Measurements from ENCODE around the gene ZC3H18.
A peak's percentile ranks its signal among the peaks of the same experiment; 100 is the strongest.

Gene ZC3H18

DNA sequence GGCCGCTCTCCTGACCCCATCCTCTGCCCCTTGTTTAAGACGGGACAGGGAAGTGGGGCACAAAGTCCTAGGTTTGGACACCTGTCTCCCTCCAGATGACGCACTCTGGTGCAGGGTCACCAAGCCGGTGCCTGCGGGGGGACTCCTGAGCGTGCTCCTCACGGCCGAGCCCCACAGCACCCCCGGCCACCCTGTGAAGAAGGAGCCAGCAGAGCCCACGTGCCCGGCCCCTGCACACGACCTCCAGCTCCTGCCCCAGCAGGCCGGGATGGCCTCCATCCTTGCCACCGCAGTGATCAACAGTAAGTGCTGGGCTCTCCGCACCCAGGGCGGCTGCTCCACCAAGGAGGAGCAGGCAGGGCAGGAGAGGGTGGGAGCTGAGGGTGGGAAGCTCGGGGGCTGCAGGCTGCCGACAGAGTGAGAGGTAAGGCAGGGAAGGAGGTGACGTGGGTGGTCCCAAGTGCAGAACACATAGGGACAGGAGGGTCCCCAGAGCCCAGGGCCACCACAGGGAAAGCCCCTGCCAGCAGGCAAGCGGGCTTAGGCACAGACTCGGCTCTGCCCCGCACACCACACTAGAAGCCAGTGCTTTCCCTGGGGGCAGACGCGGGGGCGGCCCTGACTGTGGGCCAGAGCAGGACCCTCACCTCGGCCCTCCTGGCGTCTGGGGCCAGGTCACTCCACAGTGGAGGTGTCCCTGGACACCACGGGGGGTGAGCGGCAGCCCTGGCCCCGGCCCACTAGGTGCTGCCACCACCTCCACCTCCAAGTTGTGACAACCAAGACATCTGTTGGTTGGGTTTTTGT, 42.1 kb upstream of the ZC3H18 start:
- peaks cover 11% of the 10 kb centered on the region for H3K79me1 ChIP-seq (ENCODE audit: low read depth, low read length)
- peak overlapping the region; percentile 77 for H3K9ac ChIP-seq (ENCODE audit: low read depth, low read length, poor library complexity)
- H2BK120ac ChIP-seq (ENCODE audit: low read depth, low read length) = peak overlapping the region; percentile 47
- no peak overlapping the region for H4K91ac ChIP-seq (ENCODE audit: low read depth, low read length, poor library complexity)
- peaks cover 3 to 14% of the 10 kb centered on the region in 2 donors for H3K4me1 ChIP-seq (ENCODE audit: control insufficient read depth in 2 of 2, insufficient read depth in 1 of 2, low read depth in 1 of 2, low read length in 2 of 2)
- H2AK5ac ChIP-seq (ENCODE audit: low read depth, low read length) = no peak overlapping the region
- no peak overlapping the region for H3K18ac ChIP-seq (ENCODE audit: low read length)
- DNase-seq (ENCODE audit: low spot score) = no peak
- no peak overlapping the region for H3K4me2 ChIP-seq (ENCODE audit: insufficient read depth, low read length, poor library complexity, severe bottlenecking)
- H3K4me3 ChIP-seq (ENCODE audit: low read length in 2 of 2) = no peak overlapping the region
- H2BK5ac ChIP-seq (ENCODE audit: low read length) = peak overlapping the region; percentile 95
- H3K4ac ChIP-seq (ENCODE audit: low read length) = no peak overlapping the region
- no peaks in the 10 kb centered on the region for H3K9me3 ChIP-seq (replicated peaks in 1 of 2; ENCODE audit: control insufficient read depth in 2 of 2, insufficient read depth in 1 of 2, low read depth in 1 of 2, low read length in 2 of 2)
- no peak overlapping the region for H4K8ac ChIP-seq (ENCODE audit: low read depth, low read length)
- no peaks in the 10 kb centered on the region for H3K36me3 ChIP-seq (replicated peaks in 1 of 2; ENCODE audit: control insufficient read depth in 2 of 2, insufficient read depth in 2 of 2, low read length in 2 of 2)
- H3K27me3 ChIP-seq (ENCODE audit: control insufficient read depth in 3 of 3, insufficient read depth in 3 of 3, low read depth in 1 of 3, low read length in 3 of 3) = no peaks in the 10 kb centered on the region
- H2BK15ac ChIP-seq (ENCODE audit: low read length) = no peak overlapping the region
- no CpG with 5 or more reads among the region's 30 CpGs for WGBS, 2 donors (ENCODE audit: extremely low coverage in 2 of 2, insufficient read length in 2 of 2, insufficient replicate concordance in 1 of 2)
- no peak overlapping the region for H3K27ac ChIP-seq (replicated peaks; ENCODE audit: low read length)
- no peak overlapping the region for H2BK12ac ChIP-seq (ENCODE audit: low read length)
- H3K14ac ChIP-seq (ENCODE audit: low read length) = no peak overlapping the region
- peak overlapping the region; percentile 98 for H3K23ac ChIP-seq (ENCODE audit: low read depth, low read length, poor library complexity)
- H2AFZ ChIP-seq (ENCODE audit: low read length) = no peak overlapping the region

DNA sequence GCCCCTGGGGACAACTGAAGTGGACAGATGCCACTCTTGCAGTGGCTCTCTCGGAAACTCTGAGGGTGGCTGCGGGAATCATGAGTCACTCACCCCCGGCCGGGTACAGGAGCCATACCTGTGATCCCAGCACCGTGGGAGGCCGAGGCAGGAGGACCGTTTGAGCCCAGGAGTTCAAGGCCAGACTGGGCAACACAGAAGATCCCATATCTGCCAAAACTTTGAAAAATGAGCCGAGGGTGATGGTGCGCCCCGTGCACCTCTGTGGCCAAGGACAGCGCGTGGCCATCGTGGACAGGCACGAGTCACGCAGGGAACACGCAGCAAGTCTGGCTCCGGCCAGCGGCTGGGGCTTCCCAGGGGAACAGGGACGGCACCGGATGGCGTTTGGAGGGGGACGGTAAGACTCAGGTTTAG, 41.3 kb upstream of the ZC3H18 start:
- H3K79me1 ChIP-seq (ENCODE audit: low read depth, low read length) = peaks cover 11% of the 10 kb centered on the region
- H3K27ac ChIP-seq (replicated peaks; ENCODE audit: low read length) = no peak overlapping the region
- H2BK12ac ChIP-seq (ENCODE audit: low read length) = no peak overlapping the region
- no peak for DNase-seq (ENCODE audit: low spot score)
- no peak overlapping the region for H3K23ac ChIP-seq (ENCODE audit: low read depth, low read length, poor library complexity)
- no peak overlapping the region for H3K4me2 ChIP-seq (ENCODE audit: insufficient read depth, low read length, poor library complexity, severe bottlenecking)
- peaks cover 3 to 14% of the 10 kb centered on the region in 2 donors for H3K4me1 ChIP-seq (ENCODE audit: control insufficient read depth in 2 of 2, insufficient read depth in 1 of 2, low read depth in 1 of 2, low read length in 2 of 2)
- no CpG with 5 or more reads among the region's 22 CpGs for WGBS, 2 donors (ENCODE audit: extremely low coverage in 2 of 2, insufficient read length in 2 of 2, insufficient replicate concordance in 1 of 2)
- no peak overlapping the region for H2BK120ac ChIP-seq (ENCODE audit: low read depth, low read length)
- H3K4me3 ChIP-seq (ENCODE audit: low read length in 2 of 2) = no peak overlapping the region
- peak overlapping the region; percentile 2 for H3K14ac ChIP-seq (ENCODE audit: low read length)
- H2AFZ ChIP-seq (ENCODE audit: low read length) = no peak overlapping the region
- H3K27me3 ChIP-seq (ENCODE audit: control insufficient read depth in 3 of 3, insufficient read depth in 3 of 3, low read depth in 1 of 3, low read length in 3 of 3) = no peaks in the 10 kb centered on the region
- no peak overlapping the region for H4K8ac ChIP-seq (ENCODE audit: low read depth, low read length)
- H2BK5ac ChIP-seq (ENCODE audit: low read length) = no peak overlapping the region
- H3K36me3 ChIP-seq (replicated peaks in 1 of 2; ENCODE audit: control insufficient read depth in 2 of 2, insufficient read depth in 2 of 2, low read length in 2 of 2) = no peaks in the 10 kb centered on the region
- H3K9ac ChIP-seq (ENCODE audit: low read depth, low read length, poor library complexity) = no peak overlapping the region
- no peak overlapping the region for H4K91ac ChIP-seq (ENCODE audit: low read depth, low read length, poor library complexity)
- H3K4ac ChIP-seq (ENCODE audit: low read length) = no peak overlapping the region
- no peak overlapping the region for H3K18ac ChIP-seq (ENCODE audit: low read length)
- no peak overlapping the region for H2BK15ac ChIP-seq (ENCODE audit: low read length)
- no peaks in the 10 kb centered on the region for H3K9me3 ChIP-seq (replicated peaks in 1 of 2; ENCODE audit: control insufficient read depth in 2 of 2, insufficient read depth in 1 of 2, low read depth in 1 of 2, low read length in 2 of 2)
- H2AK5ac ChIP-seq (ENCODE audit: low read depth, low read length) = no peak overlapping the region

DNA sequence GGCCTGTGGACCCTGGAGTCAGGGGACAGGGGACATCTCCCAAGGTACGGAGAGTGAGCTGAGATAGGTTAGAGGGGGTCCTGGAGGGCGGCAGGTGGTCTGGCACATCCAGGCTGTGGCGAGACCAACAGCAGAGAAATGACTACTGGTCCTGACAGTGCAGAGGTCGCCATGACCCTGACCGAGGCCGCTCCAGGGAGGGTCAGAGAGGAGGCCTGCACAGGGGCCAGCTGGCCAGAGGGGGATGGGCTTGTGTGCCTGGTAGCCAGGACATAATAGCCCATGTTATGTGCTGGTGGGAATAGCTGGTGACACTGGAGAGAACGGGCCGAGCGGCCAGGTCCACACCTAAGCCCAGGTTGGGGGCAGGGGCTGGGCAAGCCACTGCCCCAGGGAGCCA, 40.6 kb upstream of the ZC3H18 start:
- Histone ChIP-seq H3K4me3 (ENCODE audit: low read length in 2 of 2) (no peak overlapping the region), H3K9me3 (replicated peaks in 1 of 2; ENCODE audit: control insufficient read depth in 2 of 2, insufficient read depth in 1 of 2, low read depth in 1 of 2, low read length in 2 of 2) (no peaks in the 10 kb centered on the region)

DNA sequence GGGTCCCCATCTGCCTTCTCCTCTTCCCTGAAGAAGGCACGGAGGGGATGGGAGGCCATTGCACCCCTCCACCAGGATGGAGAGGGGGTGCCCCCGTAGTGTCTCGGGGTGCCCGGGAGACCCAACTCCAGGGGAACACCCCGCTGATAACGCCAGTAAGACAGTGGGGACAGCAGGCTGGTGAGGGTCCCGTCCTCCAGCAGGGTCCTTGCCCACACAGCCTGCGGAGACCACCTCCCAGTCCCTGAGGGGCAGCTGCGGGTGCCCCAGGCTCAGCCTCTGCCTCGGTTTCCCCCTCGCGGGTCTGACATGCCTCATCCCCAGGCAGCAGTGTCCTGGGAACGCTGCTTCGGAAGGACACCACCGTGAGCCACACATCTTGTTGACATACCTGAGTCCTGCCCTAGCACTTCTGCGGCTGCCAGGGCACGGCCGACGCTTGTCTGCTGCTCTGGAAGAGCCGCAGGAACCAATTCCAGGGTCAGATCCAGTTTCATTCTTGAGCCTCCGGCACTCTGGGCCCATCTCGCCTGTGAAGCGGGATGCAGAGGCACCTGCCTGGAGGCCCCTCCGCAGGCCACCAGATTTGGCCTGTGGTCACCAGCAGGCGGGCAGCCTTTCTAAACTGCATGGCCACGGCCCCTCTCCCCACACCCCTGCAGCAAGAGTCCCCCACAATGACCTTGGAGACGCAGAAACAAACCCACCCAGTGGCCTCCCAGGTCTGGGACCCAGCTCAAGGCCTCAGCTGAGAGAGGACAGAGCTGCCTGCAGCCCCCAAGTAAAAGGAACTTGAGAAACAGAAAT, 39.9 kb upstream of the ZC3H18 start:
- Histone ChIP-seq H3K23ac (ENCODE audit: low read depth, low read length, poor library complexity) (peak overlapping the region; percentile 43), H3K27ac (replicated peaks; ENCODE audit: low read length) (no peak overlapping the region), H3K14ac (ENCODE audit: low read length) (no peak overlapping the region), H3K9me3 (replicated peaks in 1 of 2; ENCODE audit: control insufficient read depth in 2 of 2, insufficient read depth in 1 of 2, low read depth in 1 of 2, low read length in 2 of 2) (no peaks in the 10 kb centered on the region), H2BK120ac (ENCODE audit: low read depth, low read length) (no peak overlapping the region), H3K4ac (ENCODE audit: low read length) (no peak overlapping the region), H3K27me3 (ENCODE audit: control insufficient read depth in 3 of 3, insufficient read depth in 3 of 3, low read depth in 1 of 3, low read length in 3 of 3) (no peaks in the 10 kb centered on the region), H2AFZ (ENCODE audit: low read length) (no peak overlapping the region), H2BK15ac (ENCODE audit: low read length) (no peak overlapping the region), H4K91ac (ENCODE audit: low read depth, low read length, poor library complexity) (no peak overlapping the region), H3K4me2 (ENCODE audit: insufficient read depth, low read length, poor library complexity, severe bottlenecking) (no peak overlapping the region), H3K4me3 (ENCODE audit: low read length in 2 of 2) (no peak overlapping the region), H3K36me3 (replicated peaks in 1 of 2; ENCODE audit: control insufficient read depth in 2 of 2, insufficient read depth in 2 of 2, low read length in 2 of 2) (peaks cover under 1 to 3% of the 10 kb centered on the region in 2 donors), H2BK5ac (ENCODE audit: low read length) (no peak overlapping the region), H3K18ac (ENCODE audit: low read length) (no peak overlapping the region), H3K4me1 (ENCODE audit: control insufficient read depth in 2 of 2, insufficient read depth in 1 of 2, low read depth in 1 of 2, low read length in 2 of 2) (peaks cover 7 to 15% of the 10 kb centered on the region in 2 donors), H3K79me1 (ENCODE audit: low read depth, low read length) (peaks cover 13% of the 10 kb centered on the region), H2BK12ac (ENCODE audit: low read length) (no peak overlapping the region), H3K9ac (ENCODE audit: low read depth, low read length, poor library complexity) (no peak overlapping the region), H2AK5ac (ENCODE audit: low read depth, low read length) (peak overlapping the region; percentile 63), H4K8ac (ENCODE audit: low read depth, low read length) (no peak overlapping the region)
- DNase-seq (ENCODE audit: low spot score) = no peak
- WGBS, 2 donors (ENCODE audit: extremely low coverage in 2 of 2, insufficient read length in 2 of 2, insufficient replicate concordance in 1 of 2) = no CpG with 5 or more reads among the region's 27 CpGs

More for the DNA sequence above, 40.6 kb upstream of the ZC3H18 start:
- Histone ChIP-seq H3K9ac (ENCODE audit: low read depth, low read length, poor library complexity) (no peak overlapping the region), H3K79me1 (ENCODE audit: low read depth, low read length) (peaks cover 11% of the 10 kb centered on the region), H3K14ac (ENCODE audit: low read length) (no peak overlapping the region), H3K4ac (ENCODE audit: low read length) (no peak overlapping the region), H2BK120ac (ENCODE audit: low read depth, low read length) (no peak overlapping the region), H2BK15ac (ENCODE audit: low read length) (no peak overlapping the region), H3K36me3 (replicated peaks in 1 of 2; ENCODE audit: control insufficient read depth in 2 of 2, insufficient read depth in 2 of 2, low read length in 2 of 2) (no peaks in the 10 kb centered on the region), H3K4me2 (ENCODE audit: insufficient read depth, low read length, poor library complexity, severe bottlenecking) (no peak overlapping the region), H2AFZ (ENCODE audit: low read length) (no peak overlapping the region), H3K4me1 (ENCODE audit: control insufficient read depth in 2 of 2, insufficient read depth in 1 of 2, low read depth in 1 of 2, low read length in 2 of 2) (peaks cover 3 to 14% of the 10 kb centered on the region in 2 donors), H3K18ac (ENCODE audit: low read length) (no peak overlapping the region), H2AK5ac (ENCODE audit: low read depth, low read length) (no peak overlapping the region), H2BK12ac (ENCODE audit: low read length) (no peak overlapping the region), H2BK5ac (ENCODE audit: low read length) (no peak overlapping the region), H3K23ac (ENCODE audit: low read depth, low read length, poor library complexity) (peak overlapping the region; percentile 65), H4K8ac (ENCODE audit: low read depth, low read length) (no peak overlapping the region), H4K91ac (ENCODE audit: low read depth, low read length, poor library complexity) (no peak overlapping the region), H3K27me3 (ENCODE audit: control insufficient read depth in 3 of 3, insufficient read depth in 3 of 3, low read depth in 1 of 3, low read length in 3 of 3) (no peaks in the 10 kb centered on the region), H3K27ac (replicated peaks; ENCODE audit: low read length) (no peak overlapping the region)
- no peak for DNase-seq (ENCODE audit: low spot score)
- no CpG with 5 or more reads among the region's 9 CpGs for WGBS, 2 donors (ENCODE audit: extremely low coverage in 2 of 2, insufficient read length in 2 of 2, insufficient replicate concordance in 1 of 2)

Measured in neuronal stem cell (in vitro differentiated cells).